ENCODE measurements around the gene ZNF783. TPM values are rescaled to one million over a fixed set of nuclear protein-coding genes. Genes with fewer than 3 reads are reported as not detected.
"Not testable (repeated sequence)": the region's sequence is repeated elsewhere in the genome, so short reads cannot be mapped to it uniquely, and the experiment has no call there.

ZNF783 gene
- polyA plus RNA-seq, 1 donor (not counting 4 experiments of a cell fraction or from before 2014, with no cell fraction given): 4.2 TPM

DNA sequence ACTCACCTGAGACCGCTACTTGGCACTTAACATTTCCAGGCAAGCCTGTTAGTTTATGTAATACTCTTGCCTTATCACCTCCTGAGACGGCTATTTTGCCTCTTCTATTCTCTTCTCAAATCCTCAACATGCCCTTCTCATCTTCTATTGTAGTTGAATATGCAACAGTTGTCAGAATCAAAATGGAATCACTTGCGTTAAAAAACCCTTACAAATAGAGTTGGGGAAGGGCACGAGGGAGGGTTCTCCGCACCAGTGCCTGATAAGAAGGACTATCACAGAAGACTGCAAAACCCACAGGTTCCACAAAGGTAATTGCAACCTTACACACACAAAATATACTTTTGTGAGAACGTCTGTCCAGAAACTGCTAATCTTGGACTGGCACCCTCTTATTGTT lies 57.4 kb downstream of the ZNF783 start:
- H3K27me3 ChIP-seq (ENCODE audit: control insufficient read depth, extremely low read depth, insufficient read depth, low read length): peaks cover 4% of the 10 kb centered on the region

DNA sequence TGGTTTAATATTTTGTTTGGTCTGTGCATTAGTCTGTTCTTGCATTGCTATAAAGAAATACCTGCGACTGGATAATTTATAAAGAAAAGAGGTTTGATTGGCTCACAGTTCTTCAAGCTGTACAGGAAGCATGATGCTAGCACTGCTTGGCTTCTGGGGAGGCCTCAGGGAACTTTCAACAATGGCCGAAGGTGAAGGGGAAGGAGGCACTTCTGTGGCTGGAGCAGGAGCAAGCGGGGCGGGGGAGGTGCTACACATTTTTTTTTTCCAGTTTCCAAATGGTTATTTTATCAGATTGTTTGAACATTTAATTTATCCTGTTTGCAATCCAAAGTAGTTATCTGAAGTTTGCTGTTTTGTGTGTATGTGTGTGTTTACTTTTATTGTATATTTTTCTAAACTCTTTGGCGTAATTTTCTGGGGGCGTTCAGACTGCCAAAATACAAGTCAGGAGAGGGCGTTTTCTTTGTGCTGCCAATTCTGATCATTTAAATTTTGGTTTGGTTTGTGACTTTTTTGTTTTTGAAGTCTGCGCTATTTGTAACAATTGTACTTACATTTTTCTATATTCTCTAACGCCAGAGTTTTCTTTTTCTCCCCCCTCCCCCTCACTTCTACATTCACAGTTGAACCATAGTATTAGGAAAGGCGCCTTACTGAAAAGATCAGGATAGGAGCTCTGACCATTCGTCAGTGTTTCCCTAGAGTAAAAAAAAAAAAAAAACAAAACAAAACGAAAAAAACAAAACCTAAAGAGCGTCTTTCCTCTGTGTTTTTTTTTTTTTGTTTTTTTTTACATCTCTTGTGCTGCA lies 58.5 kb downstream of the ZNF783 start:
- dilution Hi-C loops (cut with MboI; ENCODE audit: extremely low pct_ligation_motif_present, low sequenced_read_pairs): no loop called here
- TF ChIP-seq, protein P1, sequence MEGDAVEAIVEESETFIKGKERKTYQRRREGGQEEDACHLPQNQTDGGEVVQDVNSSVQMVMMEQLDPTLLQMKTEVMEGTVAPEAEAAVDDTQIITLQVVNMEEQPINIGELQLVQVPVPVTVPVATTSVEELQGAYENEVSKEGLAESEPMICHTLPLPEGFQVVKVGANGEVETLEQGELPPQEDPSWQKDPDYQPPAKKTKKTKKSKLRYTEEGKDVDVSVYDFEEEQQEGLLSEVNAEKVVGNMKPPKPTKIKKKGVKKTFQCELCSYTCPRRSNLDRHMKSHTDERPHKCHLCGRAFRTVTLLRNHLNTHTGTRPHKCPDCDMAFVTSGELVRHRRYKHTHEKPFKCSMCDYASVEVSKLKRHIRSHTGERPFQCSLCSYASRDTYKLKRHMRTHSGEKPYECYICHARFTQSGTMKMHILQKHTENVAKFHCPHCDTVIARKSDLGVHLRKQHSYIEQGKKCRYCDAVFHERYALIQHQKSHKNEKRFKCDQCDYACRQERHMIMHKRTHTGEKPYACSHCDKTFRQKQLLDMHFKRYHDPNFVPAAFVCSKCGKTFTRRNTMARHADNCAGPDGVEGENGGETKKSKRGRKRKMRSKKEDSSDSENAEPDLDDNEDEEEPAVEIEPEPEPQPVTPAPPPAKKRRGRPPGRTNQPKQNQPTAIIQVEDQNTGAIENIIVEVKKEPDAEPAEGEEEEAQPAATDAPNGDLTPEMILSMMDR (optimal IDR thresholded peaks at IDR 0.05 in 1 of 3, IDR thresholded peaks at IDR 0.05 in 1 of 3, conservative IDR thresholded peaks at IDR 0.05 in 1 of 3; ENCODE audit: extremely low read depth in 1 of 3, insufficient read depth in 2 of 3, low read length in 3 of 3): no peak
- TF ChIP-seq EZH2 (IDR thresholded peaks at IDR 0.05; ENCODE audit: low read length): no peak
- Histone ChIP-seq H3K9me3 (ENCODE audit: control insufficient read depth, low read depth, low read length) (no peaks in the 10 kb centered on the region), H3K36me3 (ENCODE audit: control insufficient read depth in 2 of 2, extremely low read depth in 1 of 2, insufficient read depth in 2 of 2, low read length in 2 of 2) (no peaks in the 10 kb centered on the region), H3K9me1 (ENCODE audit: control insufficient read depth, extremely low read depth, insufficient read depth, low read length) (no peaks in the 10 kb centered on the region), H2AFZ (ENCODE audit: control insufficient read depth, low read length) (no peak overlapping the region), H3K4me1 (ENCODE audit: control insufficient read depth, extremely low read depth, insufficient read depth, low read length) (no peaks in the 10 kb centered on the region), H3K27me3 (ENCODE audit: control insufficient read depth, extremely low read depth, insufficient read depth, low read length) (peaks cover 4% of the 10 kb centered on the region), H3K4me2 (ENCODE audit: control insufficient read depth, extremely low read depth, insufficient read depth, low read depth, low read length) (no peak overlapping the region), H4K20me1 (ENCODE audit: control insufficient read depth, extremely low read depth, insufficient read depth, low read length) (no peaks in the 10 kb centered on the region), H3K27ac (ENCODE audit: control insufficient read depth, insufficient read depth, low read length) (no peak overlapping the region), H3K79me2 (ENCODE audit: control insufficient read depth, insufficient read depth, low read length) (no peaks in the 10 kb centered on the region), H3K4me3 (ENCODE audit: control insufficient read depth in 2 of 3, extremely low read depth in 1 of 3, insufficient read depth in 2 of 3, low read depth in 1 of 3, low read length in 3 of 3) (no peak overlapping the region), H3K9ac (ENCODE audit: control insufficient read depth, extremely low read depth, insufficient read depth, low read length) (no peak overlapping the region)
- no peak for FAIRE-seq
- DNase-seq (ENCODE audit: low read depth, low spot score): no peak

More for the DNA sequence above, 57.4 kb downstream of the ZNF783 start:
- Histone ChIP-seq H3K4me2 (ENCODE audit: control insufficient read depth, extremely low read depth, insufficient read depth, low read depth, low read length) (no peak overlapping the region), H3K9me1 (ENCODE audit: control insufficient read depth, extremely low read depth, insufficient read depth, low read length) (no peaks in the 10 kb centered on the region), H4K20me1 (ENCODE audit: control insufficient read depth, extremely low read depth, insufficient read depth, low read length) (no peaks in the 10 kb centered on the region), H2AFZ (ENCODE audit: control insufficient read depth, low read length) (no peak overlapping the region), H3K36me3 (ENCODE audit: control insufficient read depth in 2 of 2, extremely low read depth in 1 of 2, insufficient read depth in 2 of 2, low read length in 2 of 2) (no peaks in the 10 kb centered on the region), H3K4me3 (ENCODE audit: control insufficient read depth in 2 of 3, extremely low read depth in 1 of 3, insufficient read depth in 2 of 3, low read depth in 1 of 3, low read length in 3 of 3) (no peak overlapping the region), H3K79me2 (ENCODE audit: control insufficient read depth, insufficient read depth, low read length) (no peaks in the 10 kb centered on the region), H3K27ac (ENCODE audit: control insufficient read depth, insufficient read depth, low read length) (no peak overlapping the region), H3K9me3 (ENCODE audit: control insufficient read depth, low read depth, low read length) (no peaks in the 10 kb centered on the region), H3K4me1 (ENCODE audit: control insufficient read depth, extremely low read depth, insufficient read depth, low read length) (no peaks in the 10 kb centered on the region), H3K9ac (ENCODE audit: control insufficient read depth, extremely low read depth, insufficient read depth, low read length) (no peak overlapping the region)
- DNase-seq (ENCODE audit: low read depth, low spot score) (no peak), FAIRE-seq (no peak)
- TF ChIP-seq, protein P1 (optimal IDR thresholded peaks at IDR 0.05 in 1 of 3, IDR thresholded peaks at IDR 0.05 in 1 of 3, conservative IDR thresholded peaks at IDR 0.05 in 1 of 3; ENCODE audit: extremely low read depth in 1 of 3, insufficient read depth in 2 of 3, low read length in 3 of 3): no peak
- dilution Hi-C loops (cut with MboI; ENCODE audit: extremely low pct_ligation_motif_present, low sequenced_read_pairs): no loop called here

DNA sequence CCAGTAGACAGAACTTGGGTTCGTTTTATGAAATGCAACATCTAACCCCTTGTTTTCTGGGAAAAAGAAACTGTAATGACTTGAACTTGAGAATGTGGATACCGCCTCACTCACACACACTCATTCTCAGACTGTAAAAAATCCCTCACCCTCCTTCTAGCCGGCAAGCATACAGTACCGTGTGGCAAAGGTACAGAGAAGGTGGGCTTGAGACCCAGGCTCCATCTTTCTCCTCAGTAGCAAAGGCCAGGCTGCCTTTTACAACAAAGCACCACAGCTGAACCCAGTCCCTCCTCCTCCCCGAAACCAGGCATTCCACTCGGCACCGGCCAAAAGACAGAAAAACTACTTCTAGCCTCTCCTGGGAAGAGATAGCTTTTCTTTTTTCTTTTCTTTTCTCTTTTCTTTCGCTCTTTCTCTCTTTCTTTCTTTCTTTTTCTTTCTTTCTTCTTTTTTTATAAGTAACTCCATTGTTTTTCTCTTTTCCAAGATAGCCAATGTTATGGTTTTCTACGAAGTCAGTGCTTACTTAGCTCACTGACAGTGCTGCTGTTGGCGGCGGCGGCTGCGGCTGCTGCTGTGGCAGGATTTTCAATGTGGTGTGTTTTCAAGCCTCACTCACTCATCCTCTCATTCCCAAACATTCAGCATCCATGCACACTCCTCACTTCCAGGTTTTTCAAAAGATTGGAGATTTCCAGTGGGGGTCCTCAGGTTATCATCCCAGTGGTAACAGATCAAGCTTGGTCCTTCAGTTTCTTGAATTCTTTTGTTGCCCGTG lies 59.3 kb downstream of the ZNF783 start:
- H3K27ac ChIP-seq (ENCODE audit: control insufficient read depth, insufficient read depth, low read length); H3K36me3 ChIP-seq (ENCODE audit: control insufficient read depth in 2 of 2, extremely low read depth in 1 of 2, insufficient read depth in 2 of 2, low read length in 2 of 2); H4K20me1 ChIP-seq (ENCODE audit: control insufficient read depth, extremely low read depth, insufficient read depth, low read length); H2AFZ ChIP-seq (ENCODE audit: control insufficient read depth, low read length); FAIRE-seq; H3K9me3 ChIP-seq (ENCODE audit: control insufficient read depth, low read depth, low read length); H3K9me1 ChIP-seq (ENCODE audit: control insufficient read depth, extremely low read depth, insufficient read depth, low read length); dilution Hi-C loops (cut with MboI; ENCODE audit: extremely low pct_ligation_motif_present, low sequenced_read_pairs); H3K27me3 ChIP-seq (ENCODE audit: control insufficient read depth, extremely low read depth, insufficient read depth, low read length); H3K79me2 ChIP-seq (ENCODE audit: control insufficient read depth, insufficient read depth, low read length); H3K9ac ChIP-seq (ENCODE audit: control insufficient read depth, extremely low read depth, insufficient read depth, low read length); H3K4me1 ChIP-seq (ENCODE audit: control insufficient read depth, extremely low read depth, insufficient read depth, low read length); DNase-seq (ENCODE audit: low read depth, low spot score): not testable (repeated sequence)
- peak overlapping the region; percentile 44 for H3K4me2 ChIP-seq (ENCODE audit: control insufficient read depth, extremely low read depth, insufficient read depth, low read depth, low read length)
- peak overlapping the region in 1 of 3 experiments; percentile 56 for H3K4me3 ChIP-seq (ENCODE audit: control insufficient read depth in 2 of 3, extremely low read depth in 1 of 3, insufficient read depth in 2 of 3, low read depth in 1 of 3, low read length in 3 of 3)
